CD4-positive, alpha-beta T cell (primary cell): Measurements from ENCODE around the gene ST6GALNAC3. TPM values are rescaled to one million over a fixed set of nuclear protein-coding genes. Genes with fewer than 3 reads are reported as not detected.

Source experiments
- ATAC-seq: fragments of 200-7000 bp; cut with Tn5 transposase; one replicate; pipeline ENCODE4 v1.10.0; 2022; ENCODE audit warnings: mild to moderate bottlenecking; ENCODE audit not compliant: poor library complexity
- CTCF ChIA-PET: fragments of 350-600 bp; sonication (Branson Sonifier 250); formaldehyde crosslinking; loops from one replicate; lab custom pipeline; 2021; ENCODE audit warnings: antibody characterized with exemption, inconsistent platforms; lab: Charles Lee
- POLR2A ChIA-PET: fragments of 350-600 bp; sonication (Branson Sonifier 250); formaldehyde crosslinking; loops from one replicate; lab custom pipeline; 2021; ENCODE audit warnings: antibody characterized with exemption, inconsistent platforms; lab: Charles Lee
- DNase-seq, 14 experiments: peaks; one replicate each; pipeline ENCODE4 v3.0.0-alpha.2; 2013 to 2020; ENCODE audit warnings: mixed read lengths in 2 of 14
- H3K27ac ChIP-seq, 2 donors: one replicate each; pipeline versions ENCODE4 v1.5.1 to v1.7.0; 2013; ENCODE audit warnings: low read length in 2 of 2, low read depth in 1 of 2, mild to moderate bottlenecking in 1 of 2
- H3K27me3 ChIP-seq, 2 experiments: 1 replicate in 1 of 2; 2 replicates in 1 of 2; pipeline versions ENCODE4 v1.6.1 to v1.7.0; 2013; ENCODE audit warnings: low read length in 2 of 2, control low read depth in 1 of 2, mild to moderate bottlenecking in 1 of 2, moderate library complexity in 1 of 2; ENCODE audit not compliant: insufficient read depth in 2 of 2, control insufficient read depth in 1 of 2
- H3K36me3 ChIP-seq: one replicate; pipeline ENCODE4 v1.6.1; 2013; ENCODE audit warnings: low read length, control low read depth; ENCODE audit not compliant: insufficient read depth
- H3K4me1 ChIP-seq: one replicate; pipeline ENCODE4 v1.6.1; 2013; ENCODE audit warnings: low read length, control low read depth; ENCODE audit not compliant: insufficient read depth
- H3K4me3 ChIP-seq: one replicate; pipeline ENCODE4 v1.5.1; 2013; ENCODE audit warnings: mild to moderate bottlenecking, low read length, moderate library complexity
- H3K9me3 ChIP-seq, 2 experiments: 1 replicate in 1 of 2; 2 replicates in 1 of 2; pipeline versions ENCODE4 v1.6.1 to v1.7.0; 2013; ENCODE audit warnings: low read length in 2 of 2, mild to moderate bottlenecking in 2 of 2, control low read depth in 1 of 2, moderate library complexity in 1 of 2; ENCODE audit not compliant: control insufficient read depth in 1 of 2, insufficient read depth in 1 of 2
- H3K27ac Mint-ChIP-seq: one replicate; pipeline ENCODE4 v1.8.0; 2020; ENCODE audit warnings: mixed read lengths
- H3K27me3 Mint-ChIP-seq: one replicate; pipeline ENCODE4 v1.8.0; 2021; ENCODE audit warnings: mixed read lengths
- H3K36me3 Mint-ChIP-seq: one replicate; pipeline ENCODE4 v1.8.0; 2021; ENCODE audit warnings: low read depth, mixed read lengths
- H3K4me1 Mint-ChIP-seq: one replicate; pipeline ENCODE4 v1.8.0; 2021; ENCODE audit warnings: low read depth, mixed read lengths
- H3K4me3 Mint-ChIP-seq: one replicate; pipeline ENCODE4 v1.8.0; 2020; ENCODE audit warnings: mild to moderate bottlenecking, mixed read lengths
- H3K9me3 Mint-ChIP-seq: one replicate; pipeline ENCODE4 v1.8.0; 2020; ENCODE audit warnings: mixed read lengths
- intact Hi-C, 2 experiments: fragments of 100-400 bp; cut with DNase I in 1 of 2; cut with micrococcal nuclease in 1 of 2; formaldehyde crosslinking; loops; one replicate each; pipeline versions ENCODE4 v1.15.1 to v1.9.0; 2023 to 2025; cut with DNase I, micrococcal nuclease
- total RNA-seq, 174 experiments: library from RNA in 2 of 174; stranded (reverse) in 2 of 174; gene quantifications; one replicate each; pipeline ENCODE4 v1.2.3 and lab custom pipeline; 2021 to 2026
- TF ChIP-seq, protein P1 (sequence below): fragments of 200-600 bp; IDR thresholded peaks from one replicate; pipeline ENCODE4 v1.8.0; 2022; ENCODE audit warnings: antibody characterized with exemption, mild to moderate bottlenecking

The ST6GALNAC3 gene
- total RNA-seq, 2 experiments from 2014 or later: 0.77 to 1.3 TPM

DNA sequence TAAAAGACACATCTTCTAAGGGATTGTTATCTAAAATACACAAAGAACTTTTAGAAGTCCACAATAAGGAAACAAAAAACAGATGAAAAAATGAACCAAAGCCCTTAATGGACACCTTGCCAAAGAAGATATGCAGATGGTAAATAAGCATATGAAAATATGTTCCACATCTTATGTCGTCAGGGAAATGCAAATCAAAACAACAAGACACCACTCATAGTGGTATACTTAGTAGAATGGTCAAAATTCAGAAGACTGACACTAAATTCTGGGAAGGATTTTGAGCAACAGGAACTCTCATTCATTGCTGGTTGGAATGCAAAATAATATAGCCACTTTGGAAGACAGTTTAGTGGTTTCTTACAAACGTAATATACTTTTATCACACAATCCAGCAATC, 587.0 kb downstream of the ST6GALNAC3 start:
- intact Hi-C loops: no loop called here
- Histone ChIP-seq H3K4me3 (no peak overlapping the region), H3K9me3 (no peaks in the 10 kb centered on the region), H3K27me3 (no peaks in the 10 kb centered on the region), H3K27ac (no peak overlapping the region), H3K36me3 (no peaks in the 10 kb centered on the region), H3K4me1 (no peaks in the 10 kb centered on the region)
- TF ChIP-seq, protein P1, sequence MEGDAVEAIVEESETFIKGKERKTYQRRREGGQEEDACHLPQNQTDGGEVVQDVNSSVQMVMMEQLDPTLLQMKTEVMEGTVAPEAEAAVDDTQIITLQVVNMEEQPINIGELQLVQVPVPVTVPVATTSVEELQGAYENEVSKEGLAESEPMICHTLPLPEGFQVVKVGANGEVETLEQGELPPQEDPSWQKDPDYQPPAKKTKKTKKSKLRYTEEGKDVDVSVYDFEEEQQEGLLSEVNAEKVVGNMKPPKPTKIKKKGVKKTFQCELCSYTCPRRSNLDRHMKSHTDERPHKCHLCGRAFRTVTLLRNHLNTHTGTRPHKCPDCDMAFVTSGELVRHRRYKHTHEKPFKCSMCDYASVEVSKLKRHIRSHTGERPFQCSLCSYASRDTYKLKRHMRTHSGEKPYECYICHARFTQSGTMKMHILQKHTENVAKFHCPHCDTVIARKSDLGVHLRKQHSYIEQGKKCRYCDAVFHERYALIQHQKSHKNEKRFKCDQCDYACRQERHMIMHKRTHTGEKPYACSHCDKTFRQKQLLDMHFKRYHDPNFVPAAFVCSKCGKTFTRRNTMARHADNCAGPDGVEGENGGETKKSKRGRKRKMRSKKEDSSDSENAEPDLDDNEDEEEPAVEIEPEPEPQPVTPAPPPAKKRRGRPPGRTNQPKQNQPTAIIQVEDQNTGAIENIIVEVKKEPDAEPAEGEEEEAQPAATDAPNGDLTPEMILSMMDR: no peak
- H3K4me3 Mint-ChIP-seq: no peak overlapping the region
- ChIA-PET CTCF (no interaction called here), POLR2A (no interaction called here)
- DNase-seq (no peak), ATAC-seq (no peak)
- no peaks in the 10 kb centered on the region for H3K27me3 Mint-ChIP-seq
- no peaks in the 10 kb centered on the region for H3K36me3 Mint-ChIP-seq
- no peaks in the 10 kb centered on the region for H3K4me1 Mint-ChIP-seq
- H3K27ac Mint-ChIP-seq: no peak overlapping the region
- H3K9me3 Mint-ChIP-seq: peaks cover 4% of the 10 kb centered on the region

- CTCF ChIA-PET: no interaction called here
- Histone ChIP-seq H3K36me3 (no peaks in the 10 kb centered on the region), H3K27ac (no peak overlapping the region), H3K27me3 (no peaks in the 10 kb centered on the region), H3K4me1 (no peaks in the 10 kb centered on the region), H3K4me3 (no peak overlapping the region), H3K9me3 (no peaks in the 10 kb centered on the region)
- ATAC-seq (no peak), DNase-seq (no peak)
- Mint-ChIP-seq H3K27ac (no peak overlapping the region), H3K9me3 (no peaks in the 10 kb centered on the region), H3K4me1 (no peaks in the 10 kb centered on the region), H3K4me3 (no peak overlapping the region), H3K36me3 (no peaks in the 10 kb centered on the region), H3K27me3 (no peaks in the 10 kb centered on the region)
- intact Hi-C loops: loop anchor here in 1 of 2 experiments (5.0 kb wide), 1 partner anchor 1236 kb away; no protein-coding TSS in a partner anchor
- POLR2A ChIA-PET: no interaction called here
- TF ChIP-seq, protein P1: no peak
These were observed 592.0 kb downstream of the ST6GALNAC3 start for GRCh38 chr1:76666499-76666898.

DNA sequence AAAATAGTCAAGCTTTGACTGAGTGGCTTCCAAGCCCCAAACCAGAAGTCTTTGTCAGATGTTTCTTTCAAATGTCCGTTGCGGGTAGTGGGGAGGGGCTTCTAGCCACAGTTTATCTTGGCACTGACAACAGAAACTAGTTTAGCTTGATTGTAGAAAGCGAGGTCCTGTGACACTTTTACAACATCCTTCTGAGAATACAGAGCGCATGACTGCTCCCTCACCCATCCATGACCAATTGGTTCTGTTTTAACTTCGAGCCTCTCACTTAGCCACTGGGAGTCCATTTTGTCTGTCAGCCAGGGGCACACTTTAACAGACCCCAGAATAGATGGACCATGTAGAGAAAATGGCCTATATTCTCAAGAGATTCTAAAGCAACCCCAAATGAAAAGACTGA, 593.5 kb downstream of the ST6GALNAC3 start:
- no peaks in the 10 kb centered on the region for H3K27me3 Mint-ChIP-seq
- H3K4me1 ChIP-seq: no peaks in the 10 kb centered on the region
- intact Hi-C loops: loop anchor here in 1 of 2 experiments (5.0 kb wide), 1 partner anchor 1234 kb away; no protein-coding TSS in a partner anchor
- DNase-seq (no peak), ATAC-seq (no peak)
- ChIA-PET CTCF (no interaction called here), POLR2A (no interaction called here)
- H3K4me1 Mint-ChIP-seq: no peaks in the 10 kb centered on the region
- no peaks in the 10 kb centered on the region for H3K36me3 Mint-ChIP-seq
- H3K4me3 Mint-ChIP-seq: no peak overlapping the region
- H3K36me3 ChIP-seq: no peaks in the 10 kb centered on the region
- no peak overlapping the region for H3K27ac ChIP-seq
- no peaks in the 10 kb centered on the region for H3K27me3 ChIP-seq
- H3K27ac Mint-ChIP-seq: no peak overlapping the region
- no peaks in the 10 kb centered on the region for H3K9me3 ChIP-seq
- no peaks in the 10 kb centered on the region for H3K9me3 Mint-ChIP-seq
- H3K4me3 ChIP-seq: no peak overlapping the region
- TF ChIP-seq, protein P1: no peak
